Liver (tissue), 3 donors: Measurements from ENCODE around the gene ZMYM3.
A peak's percentile ranks its signal among the peaks of the same experiment; 100 is the strongest.

ENCODE experiments used
- FOXA1 ChIP-seq: IDR thresholded peaks from 2 replicates; pipeline ENCODE4 v1.6.1; 2016; ENCODE audit warnings: antibody characterized with exemption
- RAD21 ChIP-seq, 2 donors: IDR thresholded peaks; 2 replicates each; pipeline ENCODE4 v1.6.1; 2016; ENCODE audit warnings: antibody characterized with exemption in 2 of 2, mild to moderate bottlenecking in 2 of 2
- REST ChIP-seq: IDR thresholded peaks from 2 replicates; pipeline ENCODE4 v1.6.1; 2016; ENCODE audit warnings: antibody characterized with exemption, mild to moderate bottlenecking
- TF ChIP-seq, protein P1 (sequence below): fragments of 150-350 bp; IDR thresholded peaks from 2 replicates; pipeline ENCODE4 v1.5.1; 2017; ENCODE audit warnings: improper control_type of control experiment, low read depth, low read length; ENCODE audit not compliant: missing input control
- donor health status: healthy.
- donor health status: healthy.

GRCh38 chrX:71301195-71301924 lies 47.4 kb upstream of the ZMYM3 start, which contains the start of gene ITGB1BP2:
- TF ChIP-seq RAD21 (IDR thresholded peaks at IDR 0.05) = peak in 1 of 2 donors; percentile 14
- TF ChIP-seq, protein P1, sequence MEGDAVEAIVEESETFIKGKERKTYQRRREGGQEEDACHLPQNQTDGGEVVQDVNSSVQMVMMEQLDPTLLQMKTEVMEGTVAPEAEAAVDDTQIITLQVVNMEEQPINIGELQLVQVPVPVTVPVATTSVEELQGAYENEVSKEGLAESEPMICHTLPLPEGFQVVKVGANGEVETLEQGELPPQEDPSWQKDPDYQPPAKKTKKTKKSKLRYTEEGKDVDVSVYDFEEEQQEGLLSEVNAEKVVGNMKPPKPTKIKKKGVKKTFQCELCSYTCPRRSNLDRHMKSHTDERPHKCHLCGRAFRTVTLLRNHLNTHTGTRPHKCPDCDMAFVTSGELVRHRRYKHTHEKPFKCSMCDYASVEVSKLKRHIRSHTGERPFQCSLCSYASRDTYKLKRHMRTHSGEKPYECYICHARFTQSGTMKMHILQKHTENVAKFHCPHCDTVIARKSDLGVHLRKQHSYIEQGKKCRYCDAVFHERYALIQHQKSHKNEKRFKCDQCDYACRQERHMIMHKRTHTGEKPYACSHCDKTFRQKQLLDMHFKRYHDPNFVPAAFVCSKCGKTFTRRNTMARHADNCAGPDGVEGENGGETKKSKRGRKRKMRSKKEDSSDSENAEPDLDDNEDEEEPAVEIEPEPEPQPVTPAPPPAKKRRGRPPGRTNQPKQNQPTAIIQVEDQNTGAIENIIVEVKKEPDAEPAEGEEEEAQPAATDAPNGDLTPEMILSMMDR = no peak
- TF ChIP-seq FOXA1 = no peak
- no peak for TF ChIP-seq REST
